Adipocyte (in vitro differentiated cells): ENCODE measurements around the gene RERE.

Source experiments
- DNase-seq: peaks from one replicate; pipeline ENCODE4 v3.0.0-alpha.2; 2015; ENCODE audit warnings: low read depth
- H3K27me3 ChIP-seq: replicated peaks from 2 replicates; pipeline ENCODE4 v1.7.0; 2013; ENCODE audit warnings: mild to moderate bottlenecking, low read length, moderate library complexity; ENCODE audit not compliant: control insufficient read depth, insufficient read depth
- H3K36me3 ChIP-seq: 2 replicates; pipeline ENCODE4 v1.7.0; 2013; ENCODE audit warnings: low read length, mild to moderate bottlenecking, moderate library complexity; ENCODE audit not compliant: control insufficient read depth, insufficient read depth, severe bottlenecking
- H3K4me1 ChIP-seq: 2 replicates; pipeline ENCODE4 v1.7.0; 2013; ENCODE audit warnings: mild to moderate bottlenecking, low read length, moderate library complexity; ENCODE audit not compliant: control insufficient read depth, insufficient read depth
- H3K4me3 ChIP-seq: 2 replicates; pipeline ENCODE4 v1.7.0; 2013; ENCODE audit warnings: mild to moderate bottlenecking, low read length, moderate library complexity
- H3K9ac ChIP-seq: 2 replicates; pipeline ENCODE4 v1.7.0; 2013; ENCODE audit warnings: mild to moderate bottlenecking, low read length, moderate library complexity
- H3K9me3 ChIP-seq: 2 replicates; pipeline ENCODE4 v1.7.0; 2013; ENCODE audit warnings: mild to moderate bottlenecking, low read length, moderate library complexity; ENCODE audit not compliant: control insufficient read depth

The RERE gene

DNA sequence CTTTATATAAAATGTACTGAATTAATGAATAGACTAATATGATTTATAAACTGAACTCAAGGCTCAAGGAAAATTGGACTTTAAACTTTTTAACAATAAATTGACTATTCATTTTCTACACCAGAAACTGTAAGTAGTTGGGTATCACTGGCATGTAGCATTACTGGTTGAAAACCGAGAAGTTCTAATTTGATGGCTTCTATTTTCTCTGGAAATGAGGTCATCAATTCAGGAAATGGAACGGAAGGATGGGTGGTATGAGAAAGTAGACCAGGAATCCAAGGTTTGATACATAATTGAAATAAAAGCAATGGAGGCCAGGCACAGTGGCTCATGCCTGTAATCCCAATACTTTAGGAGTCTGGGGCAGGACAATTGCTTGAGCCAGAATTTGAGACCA is 50.4 kb downstream of the RERE start:
- no peak overlapping the region for H3K9ac ChIP-seq
- H3K9me3 ChIP-seq, result no peaks in the 10 kb centered on the region
- no peak overlapping the region for H3K4me3 ChIP-seq
- no peaks in the 10 kb centered on the region for H3K4me1 ChIP-seq
- no peaks in the 10 kb centered on the region for H3K36me3 ChIP-seq
- H3K27me3 ChIP-seq, result no peaks in the 10 kb centered on the region
- no peak for DNase-seq

DNA sequence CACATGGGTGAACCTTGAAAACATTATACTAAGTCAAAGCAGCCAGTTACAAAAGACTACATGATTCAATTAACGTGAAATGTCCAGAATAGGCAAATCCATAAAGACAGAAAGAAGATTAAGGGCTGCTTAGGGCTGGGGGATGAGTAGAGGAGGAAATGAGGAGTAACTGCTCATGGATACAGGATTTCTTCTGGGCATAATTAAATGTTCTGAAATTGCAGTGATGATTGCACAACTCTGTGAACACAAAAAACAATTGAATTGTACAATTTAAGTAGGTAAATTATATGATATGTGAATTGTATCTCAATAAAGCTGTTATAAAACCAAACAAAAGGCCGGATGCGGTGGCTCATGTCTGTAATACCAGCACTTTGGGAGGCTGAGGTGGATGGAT is 52.2 kb downstream of the RERE start:
- H3K36me3 ChIP-seq, result no peaks in the 10 kb centered on the region
- H3K4me3 ChIP-seq, result no peak overlapping the region
- H3K4me1 ChIP-seq, result no peaks in the 10 kb centered on the region
- no peaks in the 10 kb centered on the region for H3K27me3 ChIP-seq
- H3K9me3 ChIP-seq, result no peaks in the 10 kb centered on the region
- no peak overlapping the region for H3K9ac ChIP-seq
- DNase-seq, result peak; percentile 54

DNA sequence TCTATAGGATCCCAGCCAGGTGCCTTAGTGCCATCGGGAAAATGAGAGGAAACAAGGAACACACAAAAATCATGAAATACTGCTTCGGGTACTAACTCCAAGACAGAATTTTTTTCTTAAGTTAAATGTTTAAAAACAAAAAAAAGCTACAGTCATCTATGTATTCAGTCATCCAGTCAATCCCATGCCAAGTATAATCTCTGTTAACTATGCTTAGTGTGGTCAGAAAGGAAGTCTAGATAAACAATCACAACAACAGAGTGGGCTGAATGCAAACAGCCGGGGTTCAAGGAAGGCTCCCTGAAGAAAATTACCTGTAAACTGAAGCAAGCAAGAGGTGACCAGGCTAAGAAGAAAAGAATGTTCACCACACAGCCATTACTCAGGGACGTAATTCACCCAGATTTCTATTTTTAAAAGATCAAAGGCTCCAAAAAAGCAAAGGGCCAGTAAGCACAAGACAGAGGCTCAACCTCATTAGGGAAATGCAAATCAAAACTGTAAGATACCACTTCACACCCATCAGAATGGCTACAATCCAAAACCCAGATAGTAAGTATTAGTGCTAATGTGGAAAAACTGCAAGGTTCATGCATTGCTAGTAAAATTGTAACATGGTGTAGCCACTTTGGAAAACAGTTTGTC is 53.0 kb downstream of the RERE start:
- Histone ChIP-seq H3K27me3 (no peaks in the 10 kb centered on the region), H3K4me3 (no peak overlapping the region), H3K9ac (no peak overlapping the region), H3K9me3 (no peaks in the 10 kb centered on the region), H3K36me3 (no peaks in the 10 kb centered on the region), H3K4me1 (no peaks in the 10 kb centered on the region)
- no peak for DNase-seq

DNA sequence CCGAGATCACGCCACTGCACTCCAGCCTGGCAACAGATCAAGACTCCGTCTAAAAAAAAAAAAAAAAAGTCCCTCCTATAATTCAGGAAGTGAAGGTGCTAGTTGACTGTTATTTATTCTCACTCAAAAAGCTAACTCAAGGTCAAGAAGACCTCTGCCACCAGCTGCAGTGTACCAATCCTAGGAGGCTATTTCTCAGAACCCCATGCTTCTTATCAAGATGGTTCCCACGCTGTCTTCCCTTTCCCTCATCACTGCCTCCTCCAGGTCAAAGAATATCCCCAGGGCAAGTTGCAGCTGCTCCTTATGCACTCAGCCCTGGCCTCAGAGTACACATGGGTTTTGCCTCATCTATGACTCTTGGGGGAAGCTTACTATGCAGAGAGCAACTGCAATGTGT is 53.6 kb downstream of the RERE start:
- no peak overlapping the region for H3K9ac ChIP-seq
- H3K36me3 ChIP-seq, result no peaks in the 10 kb centered on the region
- no peaks in the 10 kb centered on the region for H3K9me3 ChIP-seq
- H3K4me3 ChIP-seq, result no peak overlapping the region
- H3K27me3 ChIP-seq, result no peaks in the 10 kb centered on the region
- no peak for DNase-seq
- no peaks in the 10 kb centered on the region for H3K4me1 ChIP-seq

DNA sequence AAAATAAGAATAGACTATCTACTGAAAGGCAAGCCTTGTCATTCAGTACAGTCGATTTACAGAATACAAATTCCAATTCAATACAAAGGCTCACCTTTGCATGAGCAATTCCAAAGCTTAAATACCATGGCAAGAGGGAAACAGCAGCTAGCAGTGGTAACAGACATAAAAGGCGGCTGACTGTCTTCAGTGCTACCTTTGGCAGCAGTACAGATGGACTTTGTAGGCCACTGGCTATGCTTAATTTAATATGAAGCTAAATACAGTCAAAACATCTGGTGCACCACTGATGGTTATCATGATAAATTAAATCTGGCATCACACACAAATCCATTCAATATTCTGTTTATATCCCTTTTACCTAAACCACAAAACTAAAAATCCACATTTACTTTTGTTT is 62.4 kb downstream of the RERE start:
- Histone ChIP-seq H3K4me3 (no peak overlapping the region), H3K9ac (no peak overlapping the region), H3K27me3 (no peaks in the 10 kb centered on the region), H3K9me3 (no peaks in the 10 kb centered on the region), H3K36me3 (no peaks in the 10 kb centered on the region), H3K4me1 (peaks cover 10% of the 10 kb centered on the region)
- peak; percentile 12 for DNase-seq

DNA sequence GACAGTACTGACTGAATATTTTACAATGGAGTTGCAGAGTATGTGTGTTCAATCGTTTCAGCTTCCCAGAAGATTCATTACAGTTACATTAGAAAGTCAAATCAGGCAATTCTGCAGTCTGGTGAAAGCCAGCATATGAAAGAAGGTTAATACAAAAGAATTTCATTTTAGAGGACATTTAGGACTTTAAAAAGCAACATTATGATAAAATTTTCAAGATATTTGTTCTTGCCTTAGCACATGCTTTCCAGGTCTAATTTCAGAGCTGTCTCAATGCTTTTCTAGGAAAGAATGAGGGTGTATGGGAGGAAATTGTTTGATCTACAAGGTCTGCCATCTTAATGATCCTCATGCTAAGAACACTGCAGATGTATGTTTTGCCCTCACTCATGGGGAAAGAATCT is 63.2 kb downstream of the RERE start:
- no peaks in the 10 kb centered on the region for H3K36me3 ChIP-seq
- no peaks in the 10 kb centered on the region for H3K27me3 ChIP-seq
- H3K4me1 ChIP-seq, result peaks cover 10% of the 10 kb centered on the region
- H3K9me3 ChIP-seq, result no peaks in the 10 kb centered on the region
- H3K9ac ChIP-seq, result no peak overlapping the region
- no peak overlapping the region for H3K4me3 ChIP-seq
- no peak for DNase-seq

DNA sequence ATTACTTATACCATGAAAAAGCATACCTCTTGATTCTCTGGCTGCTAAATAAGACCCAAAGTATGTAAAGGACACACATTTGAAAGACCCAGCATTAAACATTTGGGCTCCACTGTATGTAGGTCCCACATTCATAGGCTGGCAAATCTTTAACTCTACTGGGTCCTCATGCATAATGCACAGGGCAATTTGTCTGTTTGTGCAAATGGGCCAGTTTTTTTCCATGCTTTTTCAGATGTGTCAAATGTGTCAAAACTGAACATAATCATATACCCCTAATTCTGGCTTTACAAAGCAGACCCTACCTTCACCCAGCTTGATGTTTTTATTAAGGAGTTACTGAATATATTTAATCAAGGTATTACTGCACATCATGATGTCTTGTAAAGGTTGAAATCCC is 63.7 kb downstream of the RERE start:
- H3K9me3 ChIP-seq, result no peaks in the 10 kb centered on the region
- no peak overlapping the region for H3K9ac ChIP-seq
- H3K4me3 ChIP-seq, result no peak overlapping the region
- peaks cover 10% of the 10 kb centered on the region for H3K4me1 ChIP-seq
- DNase-seq, result no peak
- H3K27me3 ChIP-seq, result no peaks in the 10 kb centered on the region
- H3K36me3 ChIP-seq, result no peaks in the 10 kb centered on the region

DNA sequence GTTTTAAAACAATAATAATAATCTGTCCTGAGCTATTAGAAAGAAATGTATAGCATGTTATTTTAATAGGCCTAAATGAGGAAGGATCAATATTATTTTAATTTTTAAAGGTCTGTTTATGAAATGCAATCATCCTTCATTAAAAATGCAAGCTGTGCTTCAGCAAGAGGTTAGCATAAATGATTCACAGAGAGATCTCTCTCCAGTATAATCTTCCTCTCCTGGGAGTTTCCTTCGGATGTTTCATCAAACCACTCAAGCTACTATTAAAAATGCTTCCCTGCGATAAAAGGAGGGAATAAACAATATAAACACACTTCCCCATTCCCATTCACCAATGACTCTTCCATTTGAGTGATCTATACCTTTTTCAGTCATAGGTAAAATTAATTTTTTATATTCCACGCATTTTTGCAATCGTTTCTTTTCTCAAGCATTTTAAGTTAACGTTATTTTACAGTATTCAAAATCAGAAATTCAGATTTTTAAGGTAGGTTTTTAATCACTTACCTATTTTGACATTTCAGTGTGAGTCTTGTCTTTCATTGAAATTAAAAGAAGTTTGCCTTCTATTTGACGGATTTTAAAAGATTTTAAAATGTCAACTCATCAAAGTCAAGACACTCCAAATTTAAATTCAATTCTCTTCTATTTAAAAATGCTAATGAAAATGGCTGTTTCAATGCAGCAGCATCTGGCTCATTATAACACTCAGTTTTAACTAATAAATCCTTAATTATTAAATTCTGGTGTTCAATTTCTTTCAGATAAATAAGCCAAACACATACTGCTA is 64.3 kb downstream of the RERE start:
- H3K9me3 ChIP-seq, result no peaks in the 10 kb centered on the region
- DNase-seq, result no peak
- no peak overlapping the region for H3K4me3 ChIP-seq
- H3K9ac ChIP-seq, result no peak overlapping the region
- H3K4me1 ChIP-seq, result peaks cover 10% of the 10 kb centered on the region
- H3K36me3 ChIP-seq, result no peaks in the 10 kb centered on the region
- no peaks in the 10 kb centered on the region for H3K27me3 ChIP-seq

DNA sequence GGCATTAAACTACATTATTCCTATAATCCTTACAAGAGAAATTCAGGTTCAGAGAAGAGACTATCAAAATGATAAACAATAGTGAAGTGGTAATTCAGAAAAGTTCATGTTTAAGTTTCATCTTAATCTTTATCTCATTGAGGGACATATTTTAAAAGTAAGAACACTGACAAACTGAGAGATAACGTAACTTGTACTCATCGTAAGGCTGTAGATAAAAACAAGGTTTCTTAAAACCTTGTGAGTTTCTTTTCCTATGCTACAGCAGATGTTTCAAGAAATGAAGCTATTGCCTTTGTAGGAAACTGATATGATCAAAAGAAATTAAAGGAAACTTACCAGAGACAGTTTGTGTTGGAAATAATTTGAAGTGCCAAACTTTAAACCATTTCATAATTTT is 65.0 kb downstream of the RERE start:
- peaks cover 10% of the 10 kb centered on the region for H3K4me1 ChIP-seq

DNA sequence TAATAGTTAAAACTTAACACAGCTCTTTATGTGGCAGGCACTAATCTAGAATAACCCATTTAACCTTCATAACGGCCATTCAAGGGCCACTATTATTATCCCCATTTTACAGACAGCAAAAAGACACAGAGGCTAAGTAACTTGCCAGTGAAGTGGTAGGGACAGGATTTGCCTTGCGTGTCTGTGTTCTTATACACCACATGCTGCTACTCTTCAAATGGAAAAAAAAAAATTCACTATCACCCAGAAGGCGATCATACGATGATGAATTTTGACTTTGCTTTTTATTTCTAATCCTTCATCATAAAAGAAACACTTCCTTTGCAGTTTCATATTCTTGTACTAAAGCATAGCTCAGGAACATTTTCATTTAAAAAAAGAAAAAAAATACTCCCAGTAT is 65.5 kb downstream of the RERE start:
- no peaks in the 10 kb centered on the region for H3K36me3 ChIP-seq
- no peaks in the 10 kb centered on the region for H3K27me3 ChIP-seq
- peaks cover 10% of the 10 kb centered on the region for H3K4me1 ChIP-seq
- DNase-seq, result no peak
- H3K4me3 ChIP-seq, result no peak overlapping the region
- H3K9me3 ChIP-seq, result no peaks in the 10 kb centered on the region
- H3K9ac ChIP-seq, result no peak overlapping the region

More for the DNA sequence above, 65.0 kb downstream of the RERE start:
- Histone ChIP-seq H3K36me3 (no peaks in the 10 kb centered on the region), H3K27me3 (no peaks in the 10 kb centered on the region), H3K4me3 (no peak overlapping the region), H3K9me3 (no peaks in the 10 kb centered on the region), H3K9ac (no peak overlapping the region)
- DNase-seq, result no peak

DNA sequence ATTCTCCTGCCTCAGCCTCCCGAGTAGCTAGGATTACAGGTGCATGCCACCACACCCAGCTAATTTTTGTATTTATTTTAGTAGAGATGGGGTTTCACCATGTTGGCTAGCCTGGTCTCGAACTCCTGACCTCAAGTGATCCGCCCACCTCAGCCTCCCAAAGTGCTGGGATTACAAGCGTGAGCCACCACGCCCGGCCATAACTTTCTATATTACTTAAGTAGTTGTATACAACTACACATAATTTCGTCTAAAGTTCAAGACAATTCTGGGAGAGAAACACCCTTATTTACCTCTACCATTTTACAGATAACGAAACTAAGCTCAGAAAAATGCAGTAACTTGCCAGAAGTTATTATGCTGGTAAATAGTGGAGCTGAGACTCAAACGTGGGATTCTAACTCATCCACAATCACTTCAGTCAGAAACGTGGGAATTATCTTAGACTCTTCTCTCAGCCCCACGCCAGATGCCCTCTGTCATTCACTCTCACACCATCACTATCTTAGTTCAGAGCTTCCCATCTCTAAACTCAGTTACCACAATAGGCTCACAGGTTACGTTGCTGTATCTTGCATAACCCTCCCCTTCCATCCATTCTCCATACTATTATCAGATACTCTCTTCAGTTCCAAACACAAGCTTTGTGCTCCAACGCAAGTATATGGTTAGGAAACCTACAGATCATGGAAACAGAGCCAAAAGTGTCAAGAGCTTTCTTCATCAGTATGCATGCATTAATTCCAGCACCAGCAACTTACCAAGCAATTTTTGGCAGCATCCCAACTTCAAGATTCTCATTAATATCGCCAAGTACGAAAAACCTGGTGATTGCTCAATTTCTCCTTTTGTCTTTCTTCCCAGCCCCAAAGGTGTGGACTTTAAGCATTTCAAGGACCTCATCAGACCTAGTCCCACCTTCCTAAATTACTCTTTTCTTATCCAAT is 69.3 kb downstream of the RERE start:
- Histone ChIP-seq H3K27me3 (no peaks in the 10 kb centered on the region), H3K9ac (no peak overlapping the region), H3K36me3 (no peaks in the 10 kb centered on the region), H3K4me1 (peaks cover 9% of the 10 kb centered on the region), H3K4me3 (no peak overlapping the region), H3K9me3 (no peaks in the 10 kb centered on the region)
- no peak for DNase-seq
